ENCODE measurements around the gene RAB11FIP4. TPM values are rescaled to one million over a fixed set of nuclear protein-coding genes. Genes with fewer than 3 reads are reported as not detected.

Gene RAB11FIP4
- total RNA-seq, 1 donor, result 0.09 TPM

DNA sequence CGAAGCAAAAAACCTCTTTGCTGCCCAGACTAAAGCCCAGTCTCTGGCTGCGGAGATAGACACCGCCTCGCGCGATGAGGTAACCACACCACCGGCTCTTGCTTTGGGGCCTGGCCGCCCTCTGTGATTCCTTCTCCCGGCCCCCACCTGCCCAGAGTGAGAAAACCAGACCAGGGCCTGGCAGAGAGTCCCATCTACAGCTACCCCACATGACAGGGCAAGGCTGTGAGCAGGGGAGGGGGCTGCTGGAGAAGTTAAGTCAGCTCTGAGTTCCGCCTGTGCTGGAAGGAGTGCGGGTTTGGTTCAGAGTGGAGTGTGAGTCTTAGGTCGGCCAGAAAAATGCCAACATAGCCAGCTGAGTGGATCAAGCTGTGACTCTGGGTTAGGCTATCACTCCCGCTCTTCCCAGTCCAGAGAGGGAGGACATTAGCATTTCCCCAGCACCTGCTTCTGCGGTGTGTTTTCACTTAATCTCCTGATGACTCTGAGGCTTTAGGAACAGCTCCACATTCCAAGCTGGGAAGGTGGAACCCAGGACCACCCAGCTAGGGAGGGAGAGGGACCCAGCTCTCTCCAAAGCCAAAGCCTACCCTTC lies 139.0 kb downstream of the RAB11FIP4 start:
- H3K4me3 ChIP-seq (ENCODE audit: low read depth, low read length), result no peak overlapping the region
- TF ChIP-seq, protein P1, sequence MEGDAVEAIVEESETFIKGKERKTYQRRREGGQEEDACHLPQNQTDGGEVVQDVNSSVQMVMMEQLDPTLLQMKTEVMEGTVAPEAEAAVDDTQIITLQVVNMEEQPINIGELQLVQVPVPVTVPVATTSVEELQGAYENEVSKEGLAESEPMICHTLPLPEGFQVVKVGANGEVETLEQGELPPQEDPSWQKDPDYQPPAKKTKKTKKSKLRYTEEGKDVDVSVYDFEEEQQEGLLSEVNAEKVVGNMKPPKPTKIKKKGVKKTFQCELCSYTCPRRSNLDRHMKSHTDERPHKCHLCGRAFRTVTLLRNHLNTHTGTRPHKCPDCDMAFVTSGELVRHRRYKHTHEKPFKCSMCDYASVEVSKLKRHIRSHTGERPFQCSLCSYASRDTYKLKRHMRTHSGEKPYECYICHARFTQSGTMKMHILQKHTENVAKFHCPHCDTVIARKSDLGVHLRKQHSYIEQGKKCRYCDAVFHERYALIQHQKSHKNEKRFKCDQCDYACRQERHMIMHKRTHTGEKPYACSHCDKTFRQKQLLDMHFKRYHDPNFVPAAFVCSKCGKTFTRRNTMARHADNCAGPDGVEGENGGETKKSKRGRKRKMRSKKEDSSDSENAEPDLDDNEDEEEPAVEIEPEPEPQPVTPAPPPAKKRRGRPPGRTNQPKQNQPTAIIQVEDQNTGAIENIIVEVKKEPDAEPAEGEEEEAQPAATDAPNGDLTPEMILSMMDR (IDR thresholded peaks at IDR 0.05; ENCODE audit: insufficient read depth, low read length), result no peak
- no peak for DNase-seq (ENCODE audit: low read depth)

DNA sequence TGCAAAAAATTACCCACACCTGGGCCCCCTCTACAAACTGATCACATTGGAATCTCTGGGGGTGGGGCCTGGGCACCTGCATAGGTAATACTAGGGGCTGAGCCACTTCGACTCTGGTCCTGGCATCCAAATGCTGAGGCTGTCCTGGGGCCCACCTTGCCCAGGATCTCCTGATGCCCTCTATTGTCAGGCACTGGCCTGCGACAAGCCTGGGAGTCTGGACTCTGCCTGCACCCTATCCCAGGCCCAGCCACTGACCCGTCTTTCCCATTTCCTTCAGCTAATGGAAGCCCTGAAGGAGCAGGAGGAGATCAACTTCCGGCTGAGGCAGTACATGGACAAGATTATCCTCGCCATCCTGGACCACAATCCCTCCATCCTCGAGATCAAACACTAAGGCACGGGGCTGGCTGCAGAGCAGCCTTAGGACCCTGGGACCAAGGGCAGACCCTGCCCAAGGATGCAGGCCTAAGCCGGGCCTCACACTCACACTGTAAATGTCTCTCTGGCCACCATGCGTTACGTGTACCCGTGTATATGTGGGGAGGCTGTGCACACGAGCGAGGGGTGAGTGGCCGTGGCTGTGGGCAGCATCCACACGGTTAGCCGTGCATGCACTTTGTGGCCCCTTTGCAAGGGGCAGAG lies 140.0 kb downstream of the RAB11FIP4 start:
- no peak overlapping the region for H3K4me3 ChIP-seq (ENCODE audit: low read depth, low read length)
- no peak for DNase-seq (ENCODE audit: low read depth)
- TF ChIP-seq, protein P1 (IDR thresholded peaks at IDR 0.05; ENCODE audit: insufficient read depth, low read length), result no peak

DNA sequence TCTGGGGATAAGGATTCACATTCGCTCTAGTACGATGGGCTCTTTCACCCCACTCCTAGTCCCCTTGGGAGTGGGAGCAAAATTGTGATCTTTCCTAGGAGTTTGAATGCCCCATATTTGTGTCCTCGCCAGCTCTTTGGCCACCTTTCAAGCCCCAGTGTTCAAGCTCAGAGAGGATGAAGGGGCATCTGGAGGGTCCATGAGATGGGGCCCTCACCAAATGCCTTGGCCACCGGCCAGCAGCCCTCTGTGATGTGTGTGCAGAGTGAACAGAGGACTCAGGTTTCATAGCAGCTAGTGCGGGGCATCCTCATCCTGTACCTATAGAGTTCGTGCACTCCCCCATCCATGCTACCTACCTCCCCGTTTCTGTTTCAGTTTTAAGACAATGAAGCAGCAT lies 140.6 kb downstream of the RAB11FIP4 start:
- no peak overlapping the region for H3K4me3 ChIP-seq (ENCODE audit: low read depth, low read length)
- DNase-seq (ENCODE audit: low read depth), result no peak
- TF ChIP-seq, protein P1 (IDR thresholded peaks at IDR 0.05; ENCODE audit: insufficient read depth, low read length), result no peak

DNA sequence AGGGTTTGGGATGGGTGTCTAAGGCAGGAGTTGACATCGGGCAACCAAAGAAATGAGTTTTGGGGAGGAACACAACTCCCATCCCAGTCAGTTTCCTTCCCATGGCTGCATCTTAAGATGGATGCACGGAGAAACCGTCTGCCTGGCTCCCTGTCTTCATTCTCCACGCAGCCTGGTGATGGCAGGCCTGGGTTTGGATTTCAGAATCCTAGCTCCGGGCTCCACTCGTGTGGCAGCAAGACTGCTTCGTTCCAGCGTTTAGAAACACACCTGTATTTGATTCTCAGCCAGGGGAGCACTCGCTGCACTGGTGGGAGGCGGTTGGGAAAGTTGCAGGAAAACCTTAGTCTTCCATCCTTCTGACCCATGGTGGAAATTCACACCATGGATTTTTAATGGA lies 141.1 kb downstream of the RAB11FIP4 start:
- DNase-seq (ENCODE audit: low read depth), result no peak
- TF ChIP-seq, protein P1 (IDR thresholded peaks at IDR 0.05; ENCODE audit: insufficient read depth, low read length), result no peak
- no peak overlapping the region for H3K4me3 ChIP-seq (ENCODE audit: low read depth, low read length)

DNA sequence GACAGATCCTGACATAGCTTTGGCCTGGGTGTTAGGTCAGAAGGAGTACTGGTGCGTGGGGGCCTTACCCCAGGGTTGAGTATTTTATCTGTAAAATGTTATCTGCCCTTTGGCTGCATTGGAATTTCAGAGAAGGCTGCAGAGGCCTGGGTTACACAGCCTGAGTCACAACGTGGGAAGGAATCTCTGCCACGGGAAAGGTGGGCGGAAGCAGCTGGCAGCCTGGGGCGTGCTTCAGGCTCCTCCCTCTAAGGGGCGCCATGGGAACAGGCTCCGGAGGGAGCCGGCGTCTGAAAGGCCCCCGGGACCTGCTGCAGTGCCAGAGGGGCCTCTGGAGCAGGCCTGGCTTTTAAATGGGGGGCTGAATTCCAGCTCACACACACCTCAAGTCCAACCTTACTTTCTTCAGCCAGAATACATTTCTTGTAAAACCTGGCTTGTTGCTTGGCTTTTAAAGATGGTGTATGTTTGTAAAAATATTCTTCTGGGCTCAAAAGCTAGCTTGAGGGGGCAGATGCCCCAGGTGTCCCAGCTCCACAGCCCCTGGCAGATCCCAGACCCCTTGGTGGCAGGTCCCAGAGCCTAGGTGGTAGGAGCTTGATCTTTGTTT lies 142.2 kb downstream of the RAB11FIP4 start:
- peak; percentile 78 for DNase-seq (ENCODE audit: low read depth)
- TF ChIP-seq, protein P1 (IDR thresholded peaks at IDR 0.05; ENCODE audit: insufficient read depth, low read length), result peak; percentile 10
- no peak overlapping the region for H3K4me3 ChIP-seq (ENCODE audit: low read depth, low read length)

DNA sequence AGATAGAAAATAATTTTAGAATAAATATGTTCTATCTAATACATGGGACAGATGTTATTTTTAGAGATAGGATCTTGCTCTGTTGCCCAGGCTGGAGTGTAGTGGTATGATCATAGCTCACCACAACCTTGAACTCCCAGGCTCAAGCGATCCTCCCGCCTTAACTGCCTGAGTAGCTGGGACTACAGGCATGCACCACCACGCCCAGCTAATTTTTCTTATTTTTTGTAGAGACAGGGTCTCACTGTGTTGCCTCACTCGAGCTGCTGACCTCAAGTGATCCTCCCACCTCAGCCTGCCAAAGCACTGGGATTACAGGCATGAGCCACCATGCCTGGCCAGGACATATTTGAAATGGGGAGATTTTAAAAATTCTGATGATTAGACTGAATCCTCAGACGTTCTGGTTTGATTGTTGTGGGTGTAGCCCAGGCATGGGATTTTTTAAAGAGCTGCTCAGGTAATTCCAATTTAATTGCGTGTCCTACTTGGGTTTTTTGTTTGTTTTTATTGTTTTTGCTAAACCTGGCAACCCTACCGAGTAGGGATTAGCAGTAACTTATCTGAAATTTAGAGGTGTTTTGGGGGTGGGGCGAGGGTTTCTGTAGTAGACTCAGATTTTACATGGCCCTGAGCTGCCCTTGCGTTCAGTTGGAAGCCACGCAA lies 142.9 kb downstream of the RAB11FIP4 start:
- peak; percentile 65 for DNase-seq (ENCODE audit: low read depth)
- H3K4me3 ChIP-seq (ENCODE audit: low read depth, low read length), result no peak overlapping the region
- TF ChIP-seq, protein P1 (IDR thresholded peaks at IDR 0.05; ENCODE audit: insufficient read depth, low read length), result no peak

All from fibroblast of the aortic adventitia (primary cell).